T-helper 1 cell (primary cell): ENCODE results near the gene TTC28.
A peak's percentile ranks its signal among the peaks of the same experiment; 100 is the strongest.
"Not testable (repeated sequence)": the region's sequence is repeated elsewhere in the genome, so short reads cannot be mapped to it uniquely, and the experiment has no call there.

ENCODE experiments used
- DNase-seq, 5 donors: peaks; one replicate each; pipeline ENCODE4 v3.0.0-alpha.2; 2012 to 2020

The TTC28 gene

DNA sequence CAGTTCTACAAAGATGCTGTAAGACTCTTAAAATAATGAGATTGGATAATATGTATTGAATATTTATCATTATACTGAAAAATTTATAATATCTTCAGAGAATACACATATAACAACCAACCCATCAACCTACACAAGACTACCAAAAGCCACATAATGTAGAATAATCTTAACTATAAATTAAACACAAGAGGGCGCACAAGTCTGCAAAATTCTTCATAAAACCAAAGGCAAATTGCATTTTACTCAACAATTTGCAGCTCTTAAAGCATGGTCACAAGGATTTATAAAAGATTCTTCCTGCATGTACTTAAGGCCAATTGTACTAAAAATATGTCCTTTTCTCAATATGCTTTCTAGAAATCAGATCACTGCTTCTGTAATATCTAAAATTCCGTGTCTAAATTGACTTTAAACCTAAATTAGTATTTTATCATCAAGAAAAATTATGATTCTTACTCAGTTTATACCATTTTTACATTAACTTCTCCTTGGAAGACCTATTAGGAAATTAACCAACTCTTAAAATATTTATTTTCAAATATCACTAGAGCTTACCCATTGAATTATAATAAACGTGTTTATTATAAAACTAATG is 79.0 kb downstream of the TTC28 start:
- peak in 2 of 5 donors; percentile 6 to 48 for DNase-seq

DNA sequence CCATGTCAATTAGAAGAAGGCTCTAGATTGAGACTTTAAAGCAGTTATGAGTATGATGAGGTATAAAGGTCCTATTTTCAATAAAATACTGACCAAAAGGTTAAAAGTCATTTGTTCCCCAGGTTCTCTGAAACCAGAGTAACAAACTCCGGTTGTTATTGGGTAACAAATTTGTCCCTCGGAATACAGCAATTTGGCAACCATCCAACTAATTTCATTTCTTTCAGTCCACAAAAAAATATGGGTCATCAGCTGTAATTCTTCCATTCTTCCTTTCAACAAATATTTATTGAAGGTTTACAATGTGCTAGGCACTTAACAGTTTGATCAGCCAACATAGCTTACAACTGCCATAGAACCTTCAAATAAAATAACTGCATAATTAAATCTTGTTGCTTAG is 79.9 kb downstream of the TTC28 start:
- DNase-seq, result no peak

DNA sequence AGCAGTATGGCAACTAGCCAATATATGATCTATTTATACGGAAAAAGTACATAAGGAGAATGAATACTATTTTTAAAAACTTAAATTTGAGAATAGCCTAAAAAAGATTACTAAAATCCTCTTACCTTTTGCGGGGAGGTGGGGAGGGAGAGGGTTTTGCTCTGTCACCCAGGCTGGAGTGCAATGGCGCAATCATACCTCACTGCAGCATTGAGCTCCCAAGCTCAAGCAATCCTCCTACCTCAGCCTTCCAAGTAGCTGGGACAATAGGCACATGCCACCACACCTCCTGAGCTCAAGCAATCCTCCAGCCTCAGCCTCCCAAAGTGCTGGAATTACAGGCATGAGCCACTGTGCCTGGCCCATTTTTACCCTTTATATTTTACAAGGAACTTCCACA is 82.0 kb downstream of the TTC28 start:
- DNase-seq, result no peak

- peak in 1 of 5 donors; percentile 9 for DNase-seq
Observed at GRCh38 chr22:28594797-28595462, 84.7 kb downstream of the TTC28 start.

DNA sequence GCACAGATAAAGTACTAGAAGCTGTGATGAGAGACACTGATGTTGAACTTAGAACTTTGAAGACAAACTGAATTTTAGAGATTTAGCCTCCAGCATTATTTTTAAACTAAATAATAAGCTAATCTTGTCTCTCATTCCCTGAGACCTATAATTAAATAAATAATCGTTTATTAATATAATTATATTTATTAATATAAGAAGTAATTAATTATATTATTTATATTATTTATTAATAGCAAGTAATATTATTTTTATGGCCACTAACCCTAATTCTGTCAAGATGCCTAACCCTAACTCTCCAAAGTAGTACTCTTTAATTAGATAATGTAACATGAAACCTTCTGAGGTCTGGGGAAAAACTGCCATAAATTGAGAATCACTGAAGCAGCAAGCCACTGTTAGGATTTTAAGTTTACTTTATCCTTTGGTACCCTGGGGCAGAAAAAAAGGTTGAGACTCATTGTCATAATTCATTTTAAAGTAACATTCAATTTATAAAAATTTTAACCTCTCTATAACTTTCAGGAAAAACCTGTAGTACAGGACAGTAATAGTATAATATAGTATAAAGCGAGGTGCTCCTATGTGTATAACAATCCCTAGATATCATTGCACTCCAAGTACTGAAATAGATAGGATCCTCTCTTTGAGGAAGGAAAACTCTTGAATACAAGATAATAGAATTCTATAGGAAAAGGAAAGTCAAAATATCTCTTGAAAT is 85.4 kb downstream of the TTC28 start:
- no peak for DNase-seq

- DNase-seq, result no peak
Observed at GRCh38 chr22:28593299-28593698, 86.3 kb downstream of the TTC28 start.

DNA sequence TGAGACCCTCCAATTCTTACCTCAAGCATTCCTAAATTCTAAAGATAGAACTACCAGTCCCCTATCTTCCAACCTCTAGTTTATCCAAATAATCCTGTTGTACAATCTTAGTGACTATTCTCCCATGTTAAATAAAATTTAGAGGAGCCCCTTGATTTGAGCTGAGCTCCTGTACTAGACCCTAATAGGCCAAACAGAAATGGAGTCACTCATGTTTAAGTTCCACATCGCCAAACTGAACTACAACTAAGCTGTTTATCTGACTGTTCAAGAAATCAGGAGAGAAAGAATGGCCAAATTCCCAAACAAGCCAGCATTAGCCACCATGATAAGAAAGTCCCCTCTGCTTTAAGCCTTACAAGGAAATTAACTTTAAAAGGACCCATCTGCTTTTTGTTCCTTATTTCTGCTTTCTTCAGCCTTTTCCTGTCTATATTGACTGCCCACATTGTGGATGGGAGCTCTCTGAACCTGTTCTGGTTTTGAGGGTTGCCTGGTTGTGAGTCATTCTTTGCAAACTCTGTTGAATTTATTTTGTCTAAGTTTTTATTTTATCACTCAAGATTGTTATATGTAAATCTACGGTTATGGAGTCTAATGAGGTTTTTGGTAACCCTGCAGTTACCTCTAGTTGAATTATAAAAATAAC is 90.4 kb downstream of the TTC28 start:
- no peak for DNase-seq

DNA sequence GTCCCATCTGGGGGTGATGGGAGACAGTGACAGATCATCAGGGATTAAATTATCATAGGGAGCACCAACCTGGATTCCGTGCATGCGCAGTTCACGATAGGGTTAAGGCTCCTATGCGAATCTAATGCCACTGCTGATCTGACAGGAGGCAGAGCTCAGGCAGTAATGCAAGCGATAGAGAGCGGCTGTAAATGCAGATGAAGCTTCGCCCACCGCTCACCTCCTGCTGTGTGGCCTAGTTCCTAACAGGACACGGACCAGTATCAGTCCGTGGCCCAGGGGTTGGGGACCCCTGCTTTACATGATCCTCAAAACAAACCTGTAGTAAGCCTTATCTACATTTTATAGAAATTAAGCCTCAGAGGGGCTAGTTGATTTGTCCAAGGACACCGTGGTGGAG is 94.3 kb downstream of the TTC28 start:
- no peak for DNase-seq

- DNase-seq, result no peak
Observed at GRCh38 chr22:28582806-28583205, 96.8 kb downstream of the TTC28 start.

GRCh38 chr22:28581016-28581415 is 98.6 kb downstream of the TTC28 start:
- no peak for DNase-seq

DNA sequence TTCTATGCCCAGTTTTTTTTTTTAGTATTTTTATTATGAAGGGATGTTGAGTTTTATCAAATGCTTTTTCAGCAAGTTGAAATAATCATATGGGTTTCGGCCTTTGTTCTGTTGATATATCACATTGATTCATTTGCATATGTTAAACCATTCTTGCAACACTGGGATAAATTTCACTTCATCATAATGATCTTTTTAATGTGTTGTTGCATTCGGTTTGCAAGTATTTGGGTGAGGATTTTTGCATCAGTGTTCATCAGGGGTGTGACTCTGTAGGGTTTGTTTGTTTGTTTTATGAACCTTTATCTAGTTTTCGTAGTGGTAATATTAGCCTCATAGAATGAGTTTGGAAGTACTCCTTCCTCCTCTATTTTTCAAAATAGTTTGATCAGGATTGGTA is 103.5 kb downstream of the TTC28 start:
- no peak for DNase-seq

DNA sequence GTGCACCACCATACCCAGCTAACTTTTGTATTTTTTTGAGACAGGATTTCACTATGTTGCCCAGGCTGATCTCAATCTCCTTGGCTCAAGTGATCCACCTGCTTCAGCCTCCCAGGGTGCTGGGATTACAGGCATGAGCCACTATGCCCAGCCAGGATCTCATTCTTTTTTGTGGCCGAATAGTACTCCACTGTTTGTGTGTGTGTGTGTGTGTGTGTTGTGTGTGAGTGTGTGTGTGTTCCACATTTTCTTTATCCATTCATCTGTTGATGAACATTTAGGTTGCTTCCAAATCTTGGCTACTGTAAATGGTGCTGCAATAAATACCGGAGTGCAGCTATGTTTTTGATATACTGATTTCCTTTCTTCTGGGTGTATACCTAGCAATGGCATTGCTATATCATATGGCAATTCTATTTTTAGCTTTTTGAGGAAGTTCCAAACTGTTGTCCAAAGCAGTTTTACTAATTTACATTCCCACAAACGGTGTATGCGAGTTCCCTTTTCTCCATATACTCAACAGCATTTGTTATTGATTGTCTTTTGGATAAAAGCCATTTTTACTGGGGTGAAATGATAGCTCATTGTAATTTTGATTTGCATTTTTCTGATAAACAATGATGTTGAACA is 105.4 kb downstream of the TTC28 start:
- DNase-seq, result no peak

DNA sequence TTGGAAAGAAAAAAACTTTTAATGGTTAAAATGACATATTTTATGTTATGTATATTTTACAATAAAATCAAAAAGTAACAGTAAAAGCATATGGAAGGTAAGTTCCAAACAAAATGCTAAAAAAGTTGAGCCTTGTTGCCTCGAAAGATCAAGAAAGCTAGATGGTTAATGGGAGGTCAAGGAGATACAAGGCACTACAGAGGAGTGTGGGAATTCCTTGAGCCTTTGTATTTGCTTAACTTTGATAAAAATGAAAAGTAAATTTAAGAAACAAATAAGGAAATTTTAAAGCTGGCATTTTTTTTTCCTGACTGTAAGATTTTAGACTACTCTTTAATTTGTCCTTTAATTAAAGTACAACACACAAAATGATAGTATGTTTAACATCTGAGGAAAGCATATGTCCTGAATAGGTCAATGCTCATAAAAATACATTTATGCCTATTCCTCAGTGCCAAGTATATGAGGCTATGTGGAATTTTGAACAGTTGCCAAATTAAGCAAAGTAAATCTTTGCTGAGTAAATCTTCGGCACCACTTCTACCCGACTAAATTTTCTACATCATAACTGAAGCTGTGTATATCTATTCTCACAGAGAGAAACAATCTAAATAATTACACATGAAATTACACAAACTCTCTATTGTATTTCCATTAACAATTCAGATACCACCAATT is 108.8 kb downstream of the TTC28 start:
- no peak for DNase-seq

DNA sequence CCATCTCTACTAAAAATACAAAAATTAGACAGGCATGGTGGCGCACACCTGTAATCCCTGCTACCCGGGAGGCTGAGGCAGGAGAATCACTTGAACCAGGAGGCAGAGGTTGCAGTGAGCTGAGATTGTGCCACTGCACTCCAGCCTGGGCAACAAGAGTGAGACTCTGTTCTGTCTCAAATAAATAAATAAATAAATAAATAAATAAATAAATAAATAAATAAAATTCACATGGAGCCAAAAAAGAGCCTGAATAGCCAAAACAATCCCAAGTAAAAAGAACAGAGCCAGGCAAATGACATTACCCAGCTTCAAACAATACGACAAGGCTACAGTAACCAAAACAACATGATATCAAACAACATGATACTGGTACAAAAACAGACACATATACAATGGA is 110.7 kb downstream of the TTC28 start:
- DNase-seq, result not testable (repeated sequence)

- DNase-seq, result no peak
Observed at GRCh38 chr22:28568099-28568498, 111.5 kb downstream of the TTC28 start.

- DNase-seq, result not testable (repeated sequence)
Observed at GRCh38 chr22:28566920-28567499, 112.6 kb downstream of the TTC28 start.

GRCh38 chr22:28563636-28564035 is 116.0 kb downstream of the TTC28 start:
- no peak for DNase-seq

DNA sequence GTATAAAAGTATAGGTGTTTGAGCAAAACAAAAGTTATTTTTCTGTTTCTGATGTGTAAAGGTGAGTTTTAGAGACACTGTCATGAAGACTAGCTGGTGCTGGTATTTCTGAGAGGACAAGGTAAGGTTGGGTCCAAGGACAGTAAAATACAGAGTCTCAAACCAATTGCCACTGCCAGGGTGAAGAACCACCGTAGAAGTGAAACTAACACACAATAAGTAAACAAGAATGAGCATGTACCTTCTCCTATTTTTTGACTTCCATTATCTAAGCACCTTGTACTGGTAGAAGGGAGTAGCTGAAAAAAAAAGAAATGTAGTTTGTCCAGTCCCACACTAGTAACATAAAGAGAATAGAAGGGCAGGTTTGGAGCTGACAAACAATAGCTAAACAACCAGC is 117.3 kb downstream of the TTC28 start:
- no peak for DNase-seq

DNA sequence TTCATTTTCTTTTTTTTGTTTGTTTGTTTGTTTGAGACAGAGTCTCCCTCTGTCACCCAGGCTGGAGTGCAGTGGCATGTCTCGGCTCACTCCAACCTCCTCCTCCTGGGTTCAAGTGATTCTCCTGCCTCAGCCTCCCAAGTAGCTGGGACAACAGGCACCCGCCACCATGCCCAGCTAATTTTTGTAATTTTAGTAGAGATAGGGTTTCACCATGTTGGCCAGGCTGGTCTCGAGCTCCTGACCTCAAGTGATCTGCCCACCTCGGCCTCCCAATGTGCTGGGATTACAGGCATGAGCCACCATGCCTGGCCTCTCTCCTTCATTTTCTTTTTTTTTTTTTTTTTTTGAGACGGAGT is 118.9 kb downstream of the TTC28 start:
- not testable (repeated sequence) for DNase-seq

GRCh38 chr22:28560046-28560742 is 119.4 kb downstream of the TTC28 start:
- no peak for DNase-seq

DNA sequence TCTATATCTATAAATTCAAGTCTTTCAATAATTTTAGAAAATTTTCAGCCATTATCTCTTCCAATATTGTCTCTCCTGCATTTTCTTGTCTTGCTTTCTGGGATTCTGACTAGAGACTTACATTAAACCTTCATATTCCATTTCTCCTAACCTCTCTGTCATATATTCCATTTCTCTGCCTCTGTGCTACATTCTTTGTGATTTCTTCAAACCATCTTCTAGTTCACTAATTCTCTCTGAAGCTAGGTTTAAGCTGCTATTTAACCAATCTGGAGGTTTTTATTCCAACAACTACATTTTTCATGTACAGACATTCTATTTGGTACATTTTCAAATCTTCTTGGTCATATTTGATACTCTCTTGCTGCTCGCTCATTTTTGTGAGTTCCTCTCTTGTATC is 122.5 kb downstream of the TTC28 start:
- DNase-seq, result no peak
